HG03469 (cell line): Measurements from ENCODE around the gene RPGRIP1.
"Not testable (repeated sequence)": the region's sequence is repeated elsewhere in the genome, so short reads cannot be mapped to it uniquely, and the experiment has no call there.

Source experiments
- ATAC-seq: cut with Tn5 transposase; IDR thresholded peaks from one replicate; pipeline ENCODE4 v1.9.1; 2021; ENCODE audit warnings: mild to moderate bottlenecking, moderate library complexity, moderate number of reproducible peaks; ENCODE audit not compliant: unreplicated experiment

RPGRIP1 gene

DNA sequence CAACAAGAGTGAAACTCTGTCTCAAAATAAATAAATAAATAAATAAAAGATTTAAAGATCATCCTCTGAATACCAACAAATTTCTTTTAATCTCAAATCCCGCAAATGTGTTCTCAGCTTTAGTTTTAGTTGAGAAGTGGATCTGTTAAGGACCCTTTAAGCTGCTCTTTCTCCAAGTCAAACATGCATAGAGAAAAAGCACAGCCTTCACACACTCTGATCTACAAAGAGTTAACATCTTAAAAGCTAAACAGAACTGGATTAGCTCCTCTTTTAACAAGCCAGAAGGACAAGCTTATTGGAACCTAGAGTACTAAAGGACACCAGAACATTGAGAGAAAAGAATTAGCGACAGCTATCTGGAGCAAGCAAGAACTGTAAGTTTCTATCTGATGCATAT lies at the start of gene RPGRIP1:
Gene RPGRIP1, plus strand, starts transcription at position 301 of the 400 bp plus-strand sequence. CDS start 7,894 bp downstream, outside the sequence.
- no peak for ATAC-seq

- ATAC-seq = no peak
Observed at GRCh38 chr14:21231020-21231652, 48.7 kb upstream of the RPGRIP1 start.

- no peak for ATAC-seq
Observed at GRCh38 chr14:21233457-21234076, 46.3 kb upstream of the RPGRIP1 start.

DNA sequence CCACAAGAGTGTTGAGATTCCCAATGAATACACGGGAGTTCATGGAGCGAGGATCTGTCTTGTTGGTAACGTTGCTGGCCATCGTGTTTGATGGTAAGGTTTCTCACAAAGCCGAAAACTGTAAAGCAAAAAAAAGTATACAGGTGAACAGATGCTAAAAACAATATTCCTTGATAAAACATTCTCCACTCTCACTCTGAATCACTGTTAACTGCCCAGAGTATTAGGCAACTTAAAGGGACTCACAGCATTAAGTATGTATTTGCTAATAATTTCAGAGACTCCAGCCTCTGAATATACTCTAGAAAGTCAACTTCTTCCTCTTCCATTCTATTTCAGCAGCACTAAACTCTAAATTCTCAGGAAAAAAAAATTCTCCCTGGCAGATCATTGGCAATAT lies 45.8 kb upstream of the RPGRIP1 start:
- no peak for ATAC-seq

- ATAC-seq = no peak
Observed at GRCh38 chr14:21236948-21237797, 42.7 kb upstream of the RPGRIP1 start.

DNA sequence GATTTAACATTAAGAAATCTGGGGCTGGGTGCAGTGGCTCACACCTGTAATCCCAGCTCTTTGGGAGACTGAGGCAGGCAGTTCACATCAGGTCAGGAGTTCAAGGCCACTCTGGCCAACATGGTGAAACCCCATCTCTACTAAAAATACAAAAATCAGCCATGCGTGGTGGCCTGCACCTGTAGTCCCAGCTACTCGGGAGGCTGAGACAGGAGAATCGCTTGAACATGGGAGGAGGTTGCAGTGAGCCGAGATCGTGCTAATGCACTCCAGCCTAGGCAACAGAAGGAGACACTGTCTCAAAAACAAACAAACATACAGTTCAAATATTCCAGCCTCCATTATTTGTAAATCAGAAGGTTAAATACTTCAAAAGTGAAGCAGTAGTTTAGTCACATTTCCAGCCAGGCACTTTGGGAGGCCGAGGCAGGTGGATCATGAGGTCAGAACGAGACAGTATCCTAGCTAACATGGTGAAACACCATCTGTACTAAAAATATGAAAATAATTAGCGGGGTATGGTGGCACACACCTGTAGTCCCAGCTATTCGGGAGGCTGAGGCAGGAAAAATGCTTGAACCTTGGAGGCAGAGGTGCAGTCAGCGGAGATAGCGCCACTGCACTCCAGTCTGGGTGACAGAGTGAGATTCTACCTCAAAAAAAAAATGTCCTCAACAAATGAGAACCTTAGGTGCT lies 40.9 kb upstream of the RPGRIP1 start:
- ATAC-seq = no peak

GRCh38 chr14:21240417-21240816 lies 39.5 kb upstream of the RPGRIP1 start:
- no peak for ATAC-seq

GRCh38 chr14:21241218-21241819 lies 38.6 kb upstream of the RPGRIP1 start:
- ATAC-seq = no peak

DNA sequence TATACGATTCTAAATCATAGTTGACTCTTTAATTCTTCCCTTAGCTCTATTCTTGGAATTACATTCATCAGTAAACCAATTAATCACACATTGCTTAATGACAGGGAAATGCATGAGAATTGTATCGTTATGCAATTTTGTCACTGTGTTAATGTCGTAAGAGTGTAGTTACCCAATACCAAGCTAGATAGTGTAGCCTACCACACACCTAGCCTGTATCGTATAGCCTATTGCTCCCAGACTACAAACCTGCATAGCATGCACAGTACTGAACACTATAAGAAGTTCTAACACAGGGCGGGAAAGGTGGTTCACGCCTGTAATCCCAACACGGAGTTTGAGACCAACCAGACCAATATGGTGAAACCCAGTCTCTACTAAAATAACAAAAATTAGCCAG lies 35.3 kb upstream of the RPGRIP1 start:
- ATAC-seq = no peak

DNA sequence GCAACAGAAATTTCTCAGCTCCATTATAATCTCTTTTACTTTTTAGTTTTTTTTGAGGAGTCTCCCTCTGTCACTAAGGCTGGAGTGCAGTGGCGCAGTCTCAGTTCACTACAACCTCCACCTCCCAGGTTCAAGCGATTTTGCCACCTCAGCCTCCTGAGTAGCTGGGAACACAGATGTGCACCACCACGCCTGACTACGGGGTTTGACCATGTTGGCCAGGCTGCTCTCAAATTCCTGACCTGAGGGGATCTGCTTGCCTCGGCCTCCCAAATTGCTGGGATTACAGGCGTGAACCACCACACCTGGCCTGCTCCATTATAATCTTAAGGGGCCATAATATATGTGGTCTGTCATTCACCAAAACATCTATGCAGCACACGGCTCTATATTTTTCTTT lies 34.1 kb upstream of the RPGRIP1 start:
- no peak for ATAC-seq

DNA sequence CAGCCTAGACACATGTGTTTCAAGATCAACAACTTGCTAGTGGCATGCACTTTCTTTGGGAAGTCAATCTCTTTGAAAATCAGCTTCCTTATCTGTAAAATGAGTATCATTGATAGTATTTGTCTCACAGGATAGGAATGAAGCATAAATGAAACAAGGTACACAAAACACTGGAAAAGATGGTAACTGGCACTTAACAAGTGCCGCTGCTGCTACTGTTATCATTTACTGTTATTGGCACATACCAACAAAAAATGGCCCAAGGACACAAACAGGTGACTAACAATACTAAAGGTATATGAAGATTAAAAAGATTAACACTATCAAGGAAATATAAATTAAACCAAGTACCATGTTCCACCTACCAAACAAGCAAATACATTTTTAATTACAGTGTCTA lies 31.5 kb upstream of the RPGRIP1 start:
- no peak for ATAC-seq

- ATAC-seq = no peak
Observed at GRCh38 chr14:21248739-21249411, 31.0 kb upstream of the RPGRIP1 start.

- no peak for ATAC-seq
Observed at GRCh38 chr14:21251215-21251614, 28.7 kb upstream of the RPGRIP1 start.

- no peak for ATAC-seq
Observed at GRCh38 chr14:21252149-21252548, 27.7 kb upstream of the RPGRIP1 start.

DNA sequence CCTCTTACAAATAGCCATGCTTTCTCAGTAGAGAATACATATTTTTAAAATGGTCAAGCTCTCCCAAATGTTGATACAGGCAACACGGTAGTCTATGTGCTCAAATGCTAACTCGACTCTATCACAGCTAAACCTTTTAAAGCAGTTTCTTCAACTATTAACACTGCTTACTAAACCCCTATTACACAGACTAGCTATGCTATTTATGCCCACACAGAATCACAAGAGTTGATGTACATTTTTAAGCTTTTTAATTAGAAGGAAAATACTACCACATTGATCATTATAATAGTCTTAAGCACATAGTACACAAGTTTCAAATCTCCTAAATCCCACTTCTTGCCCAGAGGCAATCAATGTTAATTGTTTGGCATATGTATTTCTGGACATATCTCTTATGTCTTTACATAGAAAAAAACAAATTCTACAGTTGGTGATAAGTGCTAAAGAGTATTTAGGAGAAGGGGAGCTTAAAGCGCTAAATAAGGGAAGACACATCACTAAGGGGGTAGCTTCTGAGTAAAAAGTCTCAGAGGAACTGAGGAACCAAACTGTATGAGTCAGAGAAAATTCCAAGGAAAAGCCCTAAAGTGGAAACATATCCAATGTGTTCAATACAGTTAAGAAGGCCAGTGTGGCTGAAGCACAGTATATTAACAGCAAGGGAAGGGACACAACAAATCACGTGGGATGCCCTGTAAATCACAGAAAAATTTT lies 24.3 kb upstream of the RPGRIP1 start:
- no peak for ATAC-seq

DNA sequence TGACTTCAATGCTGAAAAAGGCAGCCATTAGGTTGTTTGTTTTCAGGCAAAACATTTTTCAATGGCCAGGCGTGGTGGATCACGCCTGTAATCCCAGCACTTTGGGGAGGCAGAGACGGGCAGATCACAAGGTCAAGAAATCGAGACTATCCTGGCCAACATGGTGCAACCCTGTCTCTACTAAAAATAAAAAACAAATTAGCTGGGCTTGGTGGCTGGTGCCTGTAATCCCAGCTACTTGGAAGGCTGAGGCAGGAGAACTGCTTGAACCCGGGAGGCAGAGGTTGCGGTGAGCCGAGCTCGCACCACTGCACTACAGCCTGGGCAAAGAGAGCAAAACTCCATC lies 23.8 kb upstream of the RPGRIP1 start:
- not testable (repeated sequence) for ATAC-seq

- ATAC-seq = no peak
Observed at GRCh38 chr14:21256539-21257393, 23.1 kb upstream of the RPGRIP1 start.

GRCh38 chr14:21257394-21257909 lies 22.4 kb upstream of the RPGRIP1 start:
- ATAC-seq = no peak
